Stimulated activated CD4-positive, alpha-beta T cell treated with anti-CD3 and anti-CD28 coated beads, Interleukin-4, amount 100 ng/mL, for 1 hour (primary cell): Measurements from ENCODE around the gene PCBP3.

ENCODE experiments used
- DNase-seq: peaks from one replicate; pipeline ENCODE4 v3.0.0-alpha.2; 2020

Gene PCBP3

DNA sequence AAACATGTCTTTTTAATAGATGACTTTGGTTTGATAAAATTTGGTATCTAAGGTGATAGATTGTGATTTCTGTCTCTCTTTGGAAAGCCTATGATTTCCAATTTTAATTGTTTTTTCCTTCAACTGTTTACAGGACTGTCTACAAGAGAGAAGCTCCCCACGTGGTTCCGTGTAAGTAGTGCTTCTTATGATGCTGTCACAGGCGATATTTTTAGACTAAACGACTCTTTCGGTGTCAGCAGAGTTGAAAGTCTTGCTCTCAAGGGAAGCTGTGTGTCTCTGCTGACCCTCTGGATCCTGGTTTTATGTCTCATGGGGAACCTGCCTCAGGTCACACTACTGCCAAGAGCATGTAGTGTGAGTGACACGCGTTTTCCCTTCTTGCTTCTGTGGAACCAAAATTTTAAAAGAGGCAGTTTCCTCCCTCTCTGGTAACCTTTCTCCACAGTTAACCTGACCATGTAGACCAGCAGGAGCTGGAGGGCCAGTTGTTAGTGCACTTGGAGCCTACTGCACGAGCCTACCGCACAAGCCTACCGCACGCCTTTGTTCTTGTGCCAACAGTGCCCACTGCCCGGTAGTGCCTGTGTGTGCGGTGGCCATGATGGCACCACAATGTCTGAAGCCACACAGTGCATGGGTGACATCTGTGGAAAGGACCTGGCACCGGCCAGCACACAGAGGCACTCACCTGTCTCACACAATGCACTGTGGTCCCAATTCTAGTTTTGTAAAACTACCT, 91.9 kb downstream of the PCBP3 start:
- no peak for DNase-seq

DNA sequence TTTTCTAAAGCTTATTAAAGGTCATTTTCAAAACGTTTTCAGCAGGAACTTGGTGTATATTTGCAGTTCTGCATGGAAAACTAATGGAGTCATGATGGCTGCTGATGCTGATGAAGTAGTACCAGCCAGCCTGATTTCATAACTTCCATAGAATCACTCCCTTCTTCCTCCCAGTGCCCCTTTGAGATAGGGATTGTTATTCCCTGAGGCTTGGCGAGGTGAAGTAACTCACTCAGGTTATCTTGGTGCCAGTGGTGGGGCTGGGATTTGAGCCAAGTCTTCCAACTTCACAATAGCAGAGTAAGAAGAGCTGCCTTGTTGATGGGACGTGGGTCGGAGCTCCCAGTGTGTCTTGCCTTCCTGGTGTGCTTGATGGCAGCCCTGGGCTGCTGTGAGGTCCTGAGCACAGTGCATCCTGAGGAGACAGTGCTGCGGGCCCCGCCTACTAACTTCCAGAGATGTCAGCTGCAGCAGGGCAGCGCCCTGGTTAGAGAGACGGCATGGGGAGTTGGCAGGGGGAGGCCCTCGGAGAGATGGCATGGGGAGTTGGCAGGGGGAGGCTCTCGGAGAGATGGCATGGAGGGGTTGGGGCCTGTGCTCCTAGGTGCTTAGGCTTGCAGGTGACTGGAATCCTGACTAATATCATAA, 92.6 kb downstream of the PCBP3 start:
- no peak for DNase-seq

DNA sequence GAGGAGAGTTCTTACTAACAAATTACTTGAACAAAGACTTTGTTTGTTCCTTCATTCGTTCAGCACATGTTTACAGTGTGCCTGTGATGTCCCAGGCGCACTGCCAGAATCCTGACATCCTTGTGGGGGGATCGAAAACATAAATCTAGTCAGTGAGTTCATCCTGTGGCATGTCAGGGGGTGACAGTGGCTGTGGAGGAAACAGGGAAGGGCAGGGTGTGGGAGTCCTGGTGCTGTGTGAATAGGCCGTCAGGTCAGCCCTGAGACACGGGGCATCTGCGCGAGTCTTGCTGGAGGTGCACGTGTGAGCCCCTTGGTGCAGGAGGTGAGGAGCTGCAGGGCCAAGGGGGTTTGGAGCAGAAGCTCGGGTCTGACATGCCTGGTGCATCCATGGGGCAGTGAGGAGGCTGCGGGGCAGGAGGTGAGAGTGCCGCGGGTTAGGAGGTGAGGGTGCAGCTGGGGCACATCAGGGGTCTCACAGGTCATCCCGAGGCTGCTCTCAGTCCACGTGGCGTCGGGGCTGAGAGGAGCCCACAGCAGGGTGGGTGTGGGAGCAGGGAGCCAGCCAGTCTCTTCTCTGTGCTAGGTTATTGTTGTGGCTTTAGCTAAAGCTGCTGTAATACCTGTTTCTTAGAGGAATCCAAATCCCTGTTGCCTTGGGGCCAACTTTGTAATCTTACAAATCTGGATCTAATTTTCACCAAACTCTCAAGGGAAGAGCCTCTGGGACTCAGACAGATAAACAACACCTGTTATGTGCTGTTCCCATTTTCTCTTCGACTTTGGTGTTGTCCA, 93.4 kb downstream of the PCBP3 start:
- no peak for DNase-seq

DNA sequence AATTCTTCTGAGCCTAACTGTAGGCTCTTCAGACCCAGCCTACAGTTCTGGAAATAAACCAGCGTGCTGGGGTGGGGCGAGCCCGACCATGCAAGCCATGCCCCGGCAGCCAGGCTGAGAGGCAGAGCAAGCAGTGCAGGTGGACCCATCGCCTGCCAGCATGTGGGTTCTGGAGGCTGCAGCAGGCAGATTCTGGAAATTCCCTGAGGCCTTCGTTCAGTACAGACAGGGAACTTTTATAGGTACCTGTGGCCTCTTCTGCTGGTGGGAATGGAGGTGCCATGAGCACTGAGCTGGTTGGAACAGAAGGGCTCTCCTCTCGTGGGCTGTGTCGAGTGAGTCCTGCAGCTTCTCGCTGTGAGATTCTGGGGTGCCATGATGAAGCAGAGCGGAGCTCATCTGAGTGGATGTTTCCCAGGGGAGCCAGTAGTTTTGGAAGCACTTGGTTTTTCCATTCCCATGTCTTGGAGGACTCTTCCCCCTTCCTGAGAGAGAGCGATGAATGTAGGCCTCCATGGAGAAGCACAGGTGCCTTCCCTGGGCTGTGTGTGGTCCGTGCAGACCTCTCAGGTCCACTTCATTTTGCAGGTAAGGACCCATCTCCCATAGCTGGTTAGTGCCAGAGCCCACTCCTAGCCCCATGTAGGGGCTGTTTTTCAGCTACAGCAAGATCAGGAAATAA, 94.1 kb downstream of the PCBP3 start:
- no peak for DNase-seq

DNA sequence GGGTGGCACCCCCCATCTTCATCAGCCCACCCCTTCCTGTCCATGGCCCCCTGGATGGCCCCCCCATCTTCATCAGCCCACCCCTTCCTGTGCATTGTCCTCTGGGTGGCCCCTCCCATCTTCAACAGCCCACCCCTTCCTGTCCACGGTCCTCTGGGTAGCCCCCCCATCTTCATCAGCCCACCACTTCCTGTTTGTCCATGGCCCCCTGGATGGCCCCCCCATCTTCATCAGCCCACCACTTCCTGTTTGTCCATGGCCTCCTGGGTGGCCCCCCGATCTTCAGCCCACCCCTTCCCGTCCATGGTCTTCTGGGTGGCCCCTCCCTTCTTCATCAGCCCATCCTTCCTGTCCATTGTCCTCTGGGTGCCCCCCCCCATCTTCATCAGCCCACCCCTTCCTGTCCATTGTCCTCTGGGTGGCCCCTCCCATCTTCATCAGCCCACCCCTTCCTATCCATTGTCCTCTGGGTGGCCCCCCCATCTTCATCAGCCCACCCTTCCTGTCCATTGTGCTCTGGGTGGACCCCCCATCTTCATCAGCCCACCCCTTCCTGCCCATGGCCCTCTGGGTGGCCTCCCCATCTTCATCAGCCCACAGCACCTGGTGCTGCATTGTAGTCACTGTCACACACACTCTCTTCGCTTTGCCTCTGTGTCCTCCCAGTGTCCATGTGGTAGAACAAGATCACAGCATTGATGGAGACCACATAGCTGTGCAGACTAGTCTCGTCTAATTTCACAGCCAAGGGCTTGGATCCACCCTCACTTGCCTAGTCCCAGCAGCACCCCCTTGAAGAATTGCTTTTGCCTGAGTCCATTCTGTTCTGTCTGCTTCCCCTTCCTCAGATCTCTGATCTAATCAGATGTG, 95.9 kb downstream of the PCBP3 start:
- no peak for DNase-seq

DNA sequence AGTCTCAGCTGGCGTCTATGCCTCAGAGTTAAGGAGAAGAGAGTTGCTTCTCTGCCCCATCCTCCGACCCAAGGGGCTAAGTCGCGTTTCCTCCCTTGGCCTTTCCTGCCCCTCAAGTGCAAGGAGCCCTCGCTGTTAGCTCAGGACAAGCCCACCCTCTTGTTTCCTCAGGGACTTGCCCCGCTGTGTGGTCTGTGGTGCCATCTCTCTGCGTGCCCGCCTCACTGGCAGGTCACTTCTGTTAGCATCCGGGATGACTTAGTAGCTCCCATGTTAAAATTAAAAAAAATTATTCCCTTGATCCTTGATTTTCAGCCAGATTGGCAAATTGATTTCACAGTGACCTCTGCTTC, 96.5 kb downstream of the PCBP3 start:
- no peak for DNase-seq

DNA sequence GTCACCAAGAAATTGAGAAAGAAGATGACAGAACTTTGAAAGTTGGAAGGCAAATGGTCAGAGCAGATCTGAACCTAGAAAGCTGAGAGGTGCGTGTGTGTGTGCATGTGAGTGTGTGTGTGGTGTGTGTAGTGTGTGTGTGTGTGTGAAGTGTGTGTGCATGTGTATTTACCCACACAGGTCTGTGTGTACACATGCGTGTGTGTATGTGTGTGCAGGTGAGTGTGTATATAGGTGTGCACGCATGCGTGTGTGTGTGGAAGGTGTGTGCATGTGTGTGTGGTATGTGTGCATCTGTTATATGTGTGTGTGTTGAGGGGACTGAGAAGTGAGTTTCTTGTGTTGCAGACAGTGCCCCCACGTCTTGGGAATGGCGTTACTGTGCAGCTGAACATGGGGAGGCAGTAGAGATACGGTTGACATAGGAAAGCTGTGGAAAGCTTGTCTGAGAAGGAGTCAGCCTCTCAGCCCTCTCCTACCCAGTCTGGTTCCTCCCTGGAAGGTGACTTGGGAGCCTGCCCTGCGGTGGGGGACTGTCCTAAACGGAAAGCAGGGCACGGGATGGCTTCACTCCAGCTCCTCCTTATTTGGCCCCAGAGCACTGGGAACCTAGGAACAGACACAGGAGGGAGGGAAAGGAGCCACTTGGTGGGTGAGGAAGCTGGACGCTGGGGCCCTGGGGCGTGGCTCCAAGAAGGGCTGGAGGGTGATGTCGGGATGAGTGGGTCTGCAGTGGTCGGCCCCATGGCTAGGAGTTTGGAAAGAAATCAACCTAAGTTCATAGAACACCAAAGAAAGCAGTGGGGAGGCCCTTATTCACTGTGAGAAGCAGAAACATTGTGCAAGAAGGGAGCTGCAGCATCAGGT, 97.2 kb downstream of the PCBP3 start:
- DNase-seq = no peak

DNA sequence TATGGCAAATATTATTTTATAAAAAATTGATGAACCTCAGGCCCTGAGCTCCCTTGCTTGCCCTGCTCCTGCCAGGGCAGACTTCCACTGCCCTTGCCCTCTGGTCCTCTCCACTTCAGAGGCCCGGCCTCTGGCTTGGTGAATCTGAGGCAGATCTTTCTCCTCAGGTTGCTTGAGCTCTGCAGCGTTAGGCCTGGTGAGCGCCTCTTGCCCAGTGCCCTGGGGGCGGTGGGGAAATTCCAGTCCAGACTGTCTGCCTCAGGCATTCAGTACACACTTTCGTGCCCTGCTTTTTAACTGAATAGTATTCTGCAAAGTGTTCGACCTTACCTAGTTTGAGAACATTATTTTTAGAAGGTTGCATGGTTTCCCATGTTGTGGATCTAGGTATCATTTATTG, 98.2 kb downstream of the PCBP3 start:
- peak; percentile 29 for DNase-seq

DNA sequence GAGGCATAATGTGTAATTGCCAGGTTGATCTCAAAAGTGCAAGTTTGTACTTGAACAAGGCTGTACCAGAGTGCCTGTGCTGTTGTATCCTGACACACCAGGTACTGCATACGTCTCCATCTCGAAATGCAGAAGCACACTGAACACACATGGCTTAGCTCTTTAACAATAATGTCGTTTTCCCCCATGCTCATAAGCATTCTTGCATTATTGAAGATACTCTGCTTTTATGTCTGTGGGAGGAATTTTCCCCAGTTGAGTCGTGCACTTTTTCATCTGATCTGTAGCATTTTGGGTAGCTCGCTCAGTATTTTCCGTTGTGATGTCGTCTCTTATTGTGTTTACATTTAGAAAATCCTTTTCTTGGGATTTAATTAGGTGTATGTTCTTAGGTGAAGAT, 98.7 kb downstream of the PCBP3 start:
- no peak for DNase-seq

DNA sequence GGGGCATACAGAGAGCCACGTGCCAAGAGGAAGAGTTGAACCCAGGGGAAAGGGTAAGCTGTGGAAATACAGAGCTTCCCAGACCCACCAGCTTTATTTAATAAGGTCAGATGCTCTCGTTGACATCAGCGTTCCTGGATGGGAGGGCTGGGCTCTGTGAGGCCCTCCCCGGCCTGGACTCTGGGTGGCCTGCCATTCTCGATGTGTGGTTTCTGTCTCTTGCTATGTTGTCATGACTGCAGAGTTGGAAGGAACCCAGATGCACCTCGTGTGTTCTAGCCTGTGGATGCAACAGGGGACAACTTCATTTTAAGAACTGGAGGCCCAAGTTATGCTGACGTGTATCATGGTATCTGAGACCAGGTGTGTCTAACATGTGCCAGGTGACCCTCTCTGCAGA, 101.7 kb downstream of the PCBP3 start:
- no peak for DNase-seq

DNA sequence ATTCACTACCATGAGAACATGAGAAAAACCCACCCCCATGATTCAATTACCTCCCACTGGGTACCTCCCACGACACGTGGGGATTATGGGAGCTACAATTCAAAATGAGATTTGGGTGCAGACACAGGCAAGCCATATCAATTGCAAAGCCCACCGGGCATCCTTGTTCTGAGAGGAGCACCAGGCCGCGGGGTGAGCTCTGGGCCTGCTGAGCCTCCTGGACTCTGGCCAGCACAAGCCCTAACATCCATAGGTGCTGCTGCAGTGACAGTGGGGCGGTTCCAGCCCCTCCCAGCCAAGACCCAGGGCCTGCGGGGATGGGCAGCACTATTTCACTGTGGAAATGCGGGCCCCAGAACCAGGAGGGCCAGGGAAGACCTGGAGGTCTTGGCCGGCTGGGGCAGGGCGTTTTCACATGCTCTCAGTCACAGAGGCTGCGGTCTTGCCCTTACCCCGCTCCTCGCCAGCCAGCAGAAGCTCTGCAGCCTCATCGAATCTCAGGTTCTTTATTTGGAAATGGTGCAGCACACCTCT, 103.8 kb downstream of the PCBP3 start:
- DNase-seq = no peak

DNA sequence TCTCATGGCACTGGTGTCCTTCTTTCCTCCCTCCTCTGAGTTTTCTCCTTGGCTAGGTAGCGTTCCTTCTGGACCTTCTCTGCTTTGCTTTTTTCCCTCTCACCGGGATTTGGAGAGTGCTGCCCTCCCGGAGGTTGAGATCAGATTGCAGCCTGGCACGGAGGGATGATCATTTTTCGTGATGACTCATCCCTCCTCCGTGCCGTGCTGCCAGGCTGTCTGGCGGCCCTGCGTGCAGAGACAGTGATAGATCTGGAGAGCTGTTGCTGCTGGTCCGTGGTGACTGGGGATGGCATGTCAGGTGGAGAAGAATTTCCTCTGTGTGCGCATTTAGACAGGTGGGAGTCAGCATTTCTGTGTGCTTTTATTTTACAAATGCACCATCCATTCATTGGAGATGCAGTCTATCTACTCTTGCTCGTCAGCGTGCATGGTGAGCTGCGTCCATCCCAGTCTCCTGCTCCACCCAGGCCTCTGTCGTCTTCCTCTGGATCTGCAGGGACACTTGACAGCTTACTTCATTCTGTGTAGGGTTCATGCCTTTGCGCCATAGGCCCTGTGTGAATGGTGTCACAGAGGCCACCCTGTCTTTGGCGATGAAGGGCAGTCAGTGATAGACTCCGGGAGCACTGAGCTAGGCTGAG, 104.4 kb downstream of the PCBP3 start:
- DNase-seq = no peak

DNA sequence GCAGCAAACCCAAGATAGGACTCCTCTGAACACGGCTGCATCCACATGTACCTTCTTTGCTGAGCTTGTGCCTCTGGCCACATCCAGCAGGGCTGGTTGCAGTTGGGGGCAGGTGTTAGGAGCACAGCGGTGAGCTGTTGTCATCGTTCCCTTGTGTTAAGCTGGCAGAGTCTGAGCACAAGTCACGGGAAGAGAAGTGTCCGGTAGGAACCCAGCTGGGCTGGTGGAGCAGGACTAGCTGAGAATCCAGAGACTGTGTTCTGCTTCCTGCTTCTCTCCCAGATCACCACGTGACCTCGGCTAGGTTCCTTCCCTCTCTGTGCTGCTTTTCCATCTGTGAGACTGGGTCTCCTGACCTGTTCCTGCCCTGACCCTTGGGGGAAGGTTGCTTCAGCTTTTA, 105.1 kb downstream of the PCBP3 start:
- DNase-seq = no peak

DNA sequence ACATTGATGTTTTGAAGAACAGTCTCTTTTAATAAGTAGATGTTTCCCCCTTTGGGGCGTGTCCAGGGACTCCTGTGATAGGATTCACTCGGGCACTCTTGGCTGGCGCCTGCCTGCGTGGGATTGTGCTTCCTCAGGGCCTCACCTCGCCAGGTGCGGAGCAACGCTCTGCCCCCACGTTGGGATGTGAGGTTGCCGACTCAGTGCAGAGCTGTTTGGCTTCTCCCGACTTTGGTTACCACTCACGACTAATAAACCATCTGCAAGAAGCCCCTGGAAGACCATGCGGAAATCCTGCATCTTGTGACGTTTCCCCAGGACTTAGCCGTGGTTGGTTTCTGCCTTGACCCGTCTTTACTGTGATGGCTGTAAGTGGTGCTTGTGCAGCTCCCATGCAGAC, 106.4 kb downstream of the PCBP3 start:
- no peak for DNase-seq

DNA sequence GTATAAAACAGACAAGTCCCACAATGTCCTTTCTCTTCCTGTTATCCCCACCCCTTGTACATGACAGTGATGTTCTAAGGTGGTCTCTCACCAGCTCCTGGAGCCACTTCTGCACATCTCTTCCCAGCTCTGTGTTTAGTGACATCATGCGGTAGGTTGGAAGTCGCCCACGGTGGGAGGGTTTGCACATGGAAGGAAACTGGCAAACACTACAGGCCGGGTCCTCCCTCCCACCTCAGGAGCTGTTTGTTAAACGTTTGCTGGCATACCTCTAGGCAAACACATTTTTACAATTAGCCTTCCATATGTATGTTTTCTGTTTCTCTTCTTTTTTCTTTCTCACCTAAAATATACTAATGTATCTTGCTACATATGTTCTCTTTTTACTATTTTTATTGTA, 107.4 kb downstream of the PCBP3 start:
- no peak for DNase-seq

DNA sequence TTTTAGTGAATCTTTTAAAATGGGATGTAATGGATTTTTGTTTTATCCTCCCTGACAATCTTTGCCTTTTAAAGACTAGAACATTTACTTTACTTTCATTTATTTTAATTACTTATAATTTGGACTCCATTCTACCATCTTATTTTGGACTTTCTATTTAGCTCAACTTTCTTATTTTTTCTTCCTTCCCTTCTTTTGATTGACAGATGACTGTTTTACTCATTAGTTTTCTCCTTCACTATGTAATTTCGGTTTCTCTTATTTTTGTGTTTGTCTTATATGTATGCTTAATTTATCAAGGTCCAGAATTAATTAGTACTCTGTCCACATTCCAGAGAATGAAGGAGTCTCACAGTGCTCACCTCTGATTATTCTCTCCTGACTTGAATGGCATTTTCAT, 109.9 kb downstream of the PCBP3 start:
- no peak for DNase-seq

DNA sequence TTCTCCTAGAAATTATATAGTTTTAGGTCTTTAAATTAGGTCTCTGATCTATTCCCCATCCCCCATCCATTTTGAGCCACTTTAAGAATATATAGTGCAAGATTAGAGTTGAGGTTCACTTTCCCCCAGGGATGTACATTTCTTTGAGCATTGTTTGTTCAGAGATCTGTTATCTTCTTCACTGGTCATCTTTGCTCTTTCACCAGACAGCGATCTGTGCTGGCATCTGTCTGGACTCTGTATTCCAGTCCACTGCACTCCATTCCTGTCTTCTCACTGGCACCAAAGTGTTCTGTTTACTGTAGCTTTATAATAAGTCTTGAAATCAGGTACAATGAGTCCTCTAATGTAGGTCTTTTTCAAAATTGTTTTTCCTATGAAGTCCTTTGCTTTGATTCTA, 112.5 kb downstream of the PCBP3 start:
- DNase-seq = no peak

DNA sequence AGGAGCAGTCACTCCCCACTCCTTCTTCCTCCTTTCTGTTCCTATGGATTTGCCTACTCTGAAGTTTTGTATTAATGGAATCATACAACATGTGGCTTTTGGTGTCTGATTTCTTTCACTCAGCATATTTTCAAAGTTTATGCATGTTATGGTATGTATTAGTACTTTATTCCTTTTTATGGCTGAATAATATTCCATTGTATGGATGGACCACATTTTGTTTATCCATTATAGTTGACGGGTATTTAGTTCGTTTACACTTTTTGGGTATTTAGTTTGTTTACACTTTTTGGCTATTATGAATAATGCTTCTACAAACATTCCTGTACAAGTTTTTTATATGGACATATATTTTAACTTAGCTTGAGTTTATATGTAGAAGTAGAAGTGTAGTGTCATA, 113.1 kb downstream of the PCBP3 start:
- no peak for DNase-seq

DNA sequence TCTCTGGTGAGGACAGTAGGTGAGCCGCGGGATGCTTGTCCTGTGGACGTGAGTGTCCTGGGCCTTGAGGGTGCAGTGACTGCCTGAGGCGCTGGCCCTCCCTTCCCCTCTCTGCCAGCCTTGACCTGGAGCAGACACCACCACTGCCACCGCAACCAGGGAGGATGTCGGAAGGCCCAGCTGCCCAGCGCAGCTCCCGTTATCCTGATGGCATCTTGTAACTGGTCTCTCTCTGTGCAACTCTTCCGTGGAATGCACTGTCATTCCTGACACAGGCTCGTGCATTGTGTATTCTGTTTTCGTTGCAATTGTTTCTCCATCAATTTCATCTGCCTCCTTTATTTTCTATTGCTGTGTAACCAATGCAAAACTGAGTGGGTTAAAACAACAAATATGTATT, 118.2 kb downstream of the PCBP3 start:
- no peak for DNase-seq

DNA sequence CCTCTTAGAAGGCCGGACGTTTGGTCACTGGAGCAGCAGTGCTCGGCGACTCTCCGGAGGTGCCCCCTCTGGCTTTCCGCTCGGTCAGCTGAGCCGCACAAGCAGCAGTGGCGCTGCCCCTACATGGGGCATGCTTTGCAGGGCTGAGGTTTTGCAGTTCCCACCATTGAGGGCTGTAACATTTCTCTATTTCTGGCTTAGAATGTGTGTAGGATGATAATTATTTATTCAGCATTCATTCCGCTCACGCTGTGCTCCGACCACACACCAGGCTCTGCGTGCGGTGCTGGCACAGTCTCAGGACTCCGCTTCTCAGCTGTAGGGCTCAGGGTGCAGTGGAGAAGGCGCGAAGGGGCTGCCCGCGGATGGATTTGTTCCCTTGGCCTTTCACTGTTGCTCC, 119.5 kb downstream of the PCBP3 start:
- DNase-seq = no peak

DNA sequence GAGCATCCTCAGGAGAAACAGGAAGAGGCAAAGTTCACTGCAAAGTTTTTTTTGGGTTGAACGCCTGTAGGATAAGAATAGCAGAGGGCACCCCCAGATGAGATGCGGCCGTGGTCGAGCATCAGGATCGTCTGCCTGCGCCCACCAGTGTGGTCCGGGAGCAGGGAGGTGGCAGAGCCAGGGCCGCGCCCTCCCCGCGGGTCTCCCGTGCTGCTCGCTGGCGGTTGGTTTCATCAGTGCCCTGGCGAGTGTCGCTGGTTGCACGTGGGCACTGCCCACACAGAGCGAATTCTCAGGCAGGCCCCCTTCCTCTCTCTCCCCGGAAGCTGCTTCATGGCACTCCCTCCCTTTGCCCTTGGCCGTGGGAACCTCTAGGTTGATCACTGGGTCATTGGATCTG, 120.0 kb downstream of the PCBP3 start:
- no peak for DNase-seq
